Cerebellar cortex (tissue), 1 donor: Measurements from ENCODE around the gene FXR1.

Experiments
- DNase-seq: peaks from one replicate; pipeline ENCODE4 v3.0.0-alpha.2; 2015; ENCODE audit warnings: low spot score

FXR1 gene

DNA sequence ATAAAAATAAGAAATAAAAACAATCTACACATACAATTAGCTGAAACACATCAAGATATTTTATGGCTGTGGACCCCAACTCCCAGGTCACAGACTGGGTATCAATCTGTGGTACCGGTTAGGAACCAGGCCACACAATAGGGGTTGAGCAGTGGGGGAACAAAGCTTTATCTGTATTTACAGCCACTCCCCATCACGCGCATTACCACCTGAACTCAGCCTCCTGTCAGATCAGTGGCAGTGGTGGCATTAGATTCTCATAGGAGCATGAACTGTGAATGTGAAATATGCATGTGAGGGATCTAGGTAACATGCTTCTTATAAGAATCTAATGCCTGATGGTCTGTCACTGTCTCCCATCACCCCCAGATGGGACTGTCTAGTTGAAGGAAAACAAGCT, 94.8 kb downstream of the FXR1 start:
- DNase-seq, result no peak

- no peak for DNase-seq
Observed at GRCh38 chr3:181008796-181009195, 96.3 kb downstream of the FXR1 start.

DNA sequence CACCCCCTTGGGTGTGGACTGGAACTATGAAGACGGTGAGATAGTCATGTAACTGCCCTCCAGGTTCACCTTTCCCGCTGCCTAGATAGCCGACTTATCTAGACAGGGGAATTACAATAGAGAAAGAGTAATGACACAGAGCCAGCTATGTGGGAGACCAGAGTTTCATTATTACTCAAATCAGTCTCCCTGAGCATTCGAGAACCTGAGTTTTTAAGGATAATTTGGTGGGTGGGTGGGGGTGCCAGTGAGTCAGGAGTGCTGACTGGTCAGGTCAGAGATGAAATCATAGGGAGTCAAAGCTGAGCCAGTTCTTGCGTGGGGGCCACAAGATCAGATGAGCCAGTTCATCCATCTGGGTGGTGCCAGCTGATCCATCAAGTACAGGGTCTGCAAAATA, 96.8 kb downstream of the FXR1 start:
- DNase-seq, result no peak

DNA sequence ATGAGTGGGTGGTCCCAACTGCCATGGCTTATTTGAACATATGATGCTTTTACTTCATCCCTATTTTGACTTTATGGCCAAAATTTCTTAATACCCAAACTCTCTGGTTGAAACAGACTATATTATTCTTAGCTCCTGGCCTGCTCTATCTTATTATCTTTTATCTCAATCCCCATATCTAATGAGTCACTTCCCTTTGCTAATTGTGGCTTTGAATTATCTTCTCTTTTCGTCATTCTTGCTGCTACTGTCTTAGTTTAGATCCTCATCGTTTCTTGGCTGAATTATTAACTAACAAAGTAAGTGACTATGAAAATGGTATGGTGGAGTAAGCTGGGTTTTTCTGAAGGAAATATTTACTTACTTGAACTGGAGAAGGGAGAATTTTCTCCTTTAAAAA, 105.2 kb downstream of the FXR1 start:
- DNase-seq, result no peak

DNA sequence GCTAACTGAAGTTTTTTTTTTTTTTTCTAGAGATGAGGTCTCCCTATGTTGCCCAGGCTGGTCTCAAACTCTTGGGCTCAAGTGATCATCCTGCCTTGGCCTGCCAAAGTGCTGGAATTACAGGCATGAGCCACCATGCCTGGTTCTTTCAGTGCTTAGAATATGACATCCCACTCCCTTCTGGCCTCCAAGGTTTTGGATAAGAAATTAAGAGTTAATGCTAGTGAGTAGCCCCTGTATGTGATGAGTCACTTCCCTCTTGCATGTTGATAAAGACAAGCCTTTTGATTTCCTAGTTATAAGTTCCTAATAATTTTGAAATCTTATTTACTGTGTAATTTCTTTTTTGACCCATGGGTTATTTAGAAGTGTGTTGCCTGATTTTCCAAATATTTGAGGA, 112.7 kb downstream of the FXR1 start:
- DNase-seq, result no peak

GRCh38 chr3:181030948-181031347, 118.5 kb downstream of the FXR1 start:
- no peak for DNase-seq
